MG63 (cell line): Measurements from ENCODE around the gene CCDC40. TPM values are rescaled to one million over a fixed set of nuclear protein-coding genes. Genes with fewer than 3 reads are reported as not detected.
"Not testable (repeated sequence)": the region's sequence is repeated elsewhere in the genome, so short reads cannot be mapped to it uniquely, and the experiment has no call there.

Experiments
- DNase-seq: peaks from one replicate; pipeline ENCODE4 v3.0.0-alpha.2; 2020
- H3K27me3 ChIP-seq: fragments of 250-450 bp; sonication (Bioruptor Pico); 2 replicates; pipeline ENCODE4 v1.5.1; 2020; ENCODE audit warnings: mild to moderate bottlenecking, moderate library complexity
- H3K36me3 ChIP-seq: fragments of 250-450 bp; sonication (Bioruptor Pico); 2 replicates; pipeline ENCODE4 v1.5.1; 2020; ENCODE audit warnings: mild to moderate bottlenecking, moderate library complexity
- H3K4me3 ChIP-seq: fragments of 250-450 bp; sonication (Bioruptor Pico); 2 replicates; pipeline ENCODE4 v1.5.1; 2020; ENCODE audit warnings: mild to moderate bottlenecking, moderate library complexity
- H3K9me3 ChIP-seq: fragments of 250-450 bp; sonication (Bioruptor Pico); 2 replicates; pipeline ENCODE4 v1.5.1; 2020; ENCODE audit warnings: mild to moderate bottlenecking, moderate library complexity
- total RNA-seq: library from RNA; depleted of rRNA; stranded (reverse); fragments of >200 nt; shearing (Covaris generic); gene quantifications from 2 replicates; pipeline ENCODE4 v1.2.3, GENCODE V29; 2014; ENCODE audit warnings: low replicate concordance

Gene CCDC40
- total RNA-seq, 1 experiment from 2014 or later: 9.7 TPM

GRCh38 chr17:80030730-80031410, 5.6 kb upstream of the CCDC40 start:
- H3K4me3 ChIP-seq: no peak overlapping the region
- DNase-seq: no peak
- no peaks in the 10 kb centered on the region for H3K27me3 ChIP-seq
- H3K36me3 ChIP-seq: peaks cover 5% of the 10 kb centered on the region; the same call in 1 of the 2 replicates
- H3K9me3 ChIP-seq: no peaks in the 10 kb centered on the region

DNA sequence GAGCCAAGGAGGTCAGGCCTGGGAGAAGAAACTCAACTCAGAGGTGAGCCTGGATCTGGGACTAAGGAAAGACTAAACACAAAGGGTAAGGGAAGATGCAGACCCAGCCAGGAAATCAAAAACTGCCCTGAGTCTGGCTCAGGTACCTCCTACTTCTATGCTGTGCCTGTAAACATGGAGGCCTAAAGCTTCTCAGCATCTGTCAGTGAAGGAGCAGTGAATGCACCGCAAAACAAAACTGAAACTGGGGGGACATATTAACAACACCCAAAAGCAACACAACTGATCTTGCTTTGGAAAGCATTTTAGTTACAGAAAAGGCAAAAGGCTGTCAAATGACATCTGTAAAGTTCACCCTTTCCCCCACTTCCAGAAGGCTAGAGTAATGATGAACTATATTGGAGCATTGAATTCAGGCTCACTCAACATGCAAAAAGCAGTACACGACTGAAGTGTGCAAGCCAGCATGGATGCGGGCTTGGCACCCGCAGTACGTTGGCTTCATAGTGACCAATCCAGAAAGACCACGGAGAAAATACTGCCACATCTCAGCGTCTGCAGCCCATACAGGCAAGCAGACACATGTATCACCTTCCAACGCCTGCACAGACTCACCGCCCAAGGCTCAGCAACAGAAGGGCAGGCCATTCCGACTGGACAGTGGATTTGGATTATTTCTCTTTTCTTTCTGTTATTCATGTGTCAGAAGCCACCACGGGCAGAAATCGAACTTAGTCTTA, 4.6 kb upstream of the CCDC40 start:
- Histone ChIP-seq H3K36me3 (peaks cover 5% of the 10 kb centered on the region; the same call in 1 of the 2 replicates), H3K27me3 (no peaks in the 10 kb centered on the region), H3K4me3 (no peak overlapping the region), H3K9me3 (no peaks in the 10 kb centered on the region)
- no peak for DNase-seq

- no peak for DNase-seq
- H3K27me3 ChIP-seq: no peaks in the 10 kb centered on the region
These were observed 3.7 kb upstream of the CCDC40 start for GRCh38 chr17:80032614-80033171.

GRCh38 chr17:80033840-80034239, 2.6 kb upstream of the CCDC40 start:
- Histone ChIP-seq H3K36me3 (no peaks in the 10 kb centered on the region), H3K27me3 (no peaks in the 10 kb centered on the region), H3K9me3 (no peaks in the 10 kb centered on the region), H3K4me3 (no peak overlapping the region)
- DNase-seq: no peak

More at GRCh38 chr17:80032614-80033171, 3.7 kb upstream of the CCDC40 start:
- H3K4me3 ChIP-seq: no peak overlapping the region
- no peaks in the 10 kb centered on the region for H3K9me3 ChIP-seq
- peaks cover 3% of the 10 kb centered on the region; the same call in 1 of the 2 replicates for H3K36me3 ChIP-seq

DNA sequence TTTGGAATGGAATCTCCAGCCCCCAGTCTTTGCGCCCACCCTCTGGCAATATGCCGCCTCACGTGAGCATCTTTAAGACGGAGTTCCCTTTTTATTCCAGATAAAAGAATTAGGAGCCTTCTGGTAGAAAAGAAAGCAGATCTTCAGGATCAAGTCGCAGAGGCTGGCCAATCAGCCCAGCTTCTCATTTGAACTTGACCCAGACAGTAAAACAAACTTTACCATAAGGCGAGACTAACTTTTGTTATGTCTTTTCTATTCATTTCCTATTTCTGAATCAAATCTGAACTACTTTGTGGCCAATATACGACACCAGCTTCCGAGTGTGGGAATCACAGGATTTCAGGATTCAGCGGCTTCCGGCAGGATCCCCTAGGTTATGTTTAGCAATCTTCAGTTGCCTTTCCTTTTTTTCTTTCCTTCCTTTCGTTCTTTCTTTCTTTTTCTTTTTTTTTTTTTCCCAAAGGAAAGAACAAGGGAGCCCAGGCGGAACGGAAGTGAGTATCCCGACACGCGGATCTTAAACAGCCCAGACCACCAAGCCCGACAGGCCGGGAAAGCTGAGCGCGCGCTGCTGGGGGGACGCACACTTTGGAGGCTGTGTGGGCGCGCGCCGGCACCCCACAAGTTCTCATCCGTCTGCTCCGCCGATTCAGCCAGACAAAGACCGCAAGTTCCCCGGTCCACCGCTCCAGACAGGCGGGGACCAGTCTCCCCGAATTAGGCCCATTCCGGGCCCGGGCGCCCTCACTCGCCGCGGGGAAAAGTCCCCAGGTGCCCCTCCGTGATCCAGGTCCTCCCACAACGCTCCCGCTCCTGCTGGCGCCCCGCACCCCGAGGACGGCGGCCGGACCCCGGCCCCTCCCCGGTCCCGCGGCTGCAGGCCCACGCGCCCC, 1.4 kb upstream of the CCDC40 start:
- DNase-seq: peak; percentile 33
- no peaks in the 10 kb centered on the region for H3K27me3 ChIP-seq
- H3K36me3 ChIP-seq: no peaks in the 10 kb centered on the region
- H3K9me3 ChIP-seq: no peaks in the 10 kb centered on the region
- peak overlapping the region; percentile 80 for H3K4me3 ChIP-seq

- H3K27me3 ChIP-seq: no peaks in the 10 kb centered on the region
- H3K36me3 ChIP-seq: no peaks in the 10 kb centered on the region
- H3K4me3 ChIP-seq: peak within 1 kb of the TSS; percentile 80
- no peak for DNase-seq
- H3K9me3 ChIP-seq: no peaks in the 10 kb centered on the region
These were observed 830 bp upstream of the CCDC40 start, which contains the start of gene TBC1D16 for GRCh38 chr17:80035687-80035936. Gene TBC1D16 (minus strand): TSS chr17:80035872. CDS start chr17:80013547, 22,325 bp downstream.

DNA sequence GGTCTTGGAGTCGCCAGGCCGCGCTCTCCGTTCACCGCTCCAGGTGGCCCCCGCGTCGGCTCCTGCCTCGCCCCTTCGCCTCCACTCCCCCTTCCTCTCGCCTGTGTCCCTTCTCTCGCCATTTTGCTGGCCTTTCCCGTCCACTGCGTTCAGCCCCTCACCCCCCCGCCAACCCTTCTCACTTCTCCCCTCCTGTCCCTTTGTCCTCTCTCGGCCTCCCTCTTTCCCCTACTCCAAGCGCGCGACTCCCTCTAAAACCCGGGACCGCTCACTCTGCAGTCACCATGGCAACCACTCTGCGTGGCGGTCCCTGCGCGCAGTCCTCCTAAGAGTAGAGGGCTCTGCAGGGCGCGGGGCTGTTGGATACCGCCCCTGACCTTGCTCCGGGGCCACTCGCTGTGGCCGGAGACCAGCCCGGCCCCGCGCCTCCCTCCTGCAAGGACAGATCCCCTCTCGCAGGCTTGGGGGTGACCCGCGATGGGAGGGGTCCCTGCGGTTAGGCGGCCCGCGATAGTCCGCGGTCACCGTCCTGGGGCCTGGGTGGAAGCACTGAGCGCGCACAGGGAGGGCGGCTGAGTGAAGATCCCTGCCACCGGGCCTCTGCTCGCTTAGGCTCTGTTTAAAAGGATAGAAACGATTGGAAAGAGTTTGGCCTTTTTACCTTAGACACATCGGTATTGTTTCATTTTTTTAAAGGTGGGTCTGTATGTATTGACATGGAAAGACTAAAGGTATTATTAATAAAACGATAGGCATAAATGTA, 454 bp downstream of the CCDC40 start:
- H3K4me3 ChIP-seq: peak overlapping the region; percentile 73
- no peaks in the 10 kb centered on the region for H3K36me3 ChIP-seq
- no peaks in the 10 kb centered on the region for H3K9me3 ChIP-seq
- peak; percentile 50 for DNase-seq
- H3K27me3 ChIP-seq: no peaks in the 10 kb centered on the region

DNA sequence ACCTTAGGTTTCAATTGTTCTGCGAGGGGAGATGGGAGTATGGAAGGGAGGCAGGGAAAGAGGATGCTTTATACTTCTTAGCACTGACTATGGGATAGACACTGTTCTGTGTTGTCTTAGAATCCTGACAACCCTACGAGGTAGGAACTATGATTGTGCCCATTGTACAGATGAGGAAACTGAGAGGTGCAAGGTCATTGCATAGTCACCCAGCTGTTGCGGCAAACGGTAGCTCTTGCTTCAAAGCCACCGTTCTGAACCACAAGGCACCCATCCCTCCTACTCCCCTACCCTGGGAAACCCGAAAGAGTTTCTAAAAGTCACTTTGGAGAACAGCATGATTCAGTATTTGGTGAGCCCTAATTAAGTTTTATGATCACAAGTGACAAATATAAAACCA, 7.5 kb downstream of the CCDC40 start:
- no peak overlapping the region for H3K4me3 ChIP-seq
- no peaks in the 10 kb centered on the region for H3K27me3 ChIP-seq
- DNase-seq: no peak
- no peaks in the 10 kb centered on the region for H3K9me3 ChIP-seq
- no peaks in the 10 kb centered on the region; the same call in 1 of the 2 replicates for H3K36me3 ChIP-seq

DNA sequence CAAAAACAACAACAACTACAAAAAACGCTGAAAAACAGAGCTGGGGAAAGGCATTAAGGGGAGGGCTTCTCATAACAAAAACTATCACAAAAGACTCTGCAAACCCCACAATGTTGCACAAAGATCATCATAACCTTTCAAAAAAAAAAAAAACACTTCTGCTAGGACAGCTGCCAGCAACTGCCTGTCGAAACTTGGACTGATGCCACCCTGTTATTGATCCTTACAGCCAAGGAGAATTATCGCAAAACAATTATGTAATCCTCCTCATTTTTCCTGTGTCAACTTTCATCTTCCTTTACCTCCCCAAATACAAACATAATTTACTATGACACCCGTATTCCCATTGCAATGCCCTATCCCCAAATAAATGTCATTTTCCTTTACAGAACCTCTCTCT, 9.3 kb downstream of the CCDC40 start:
- H3K4me3 ChIP-seq: no peak overlapping the region
- H3K36me3 ChIP-seq: no peaks in the 10 kb centered on the region; the same call in 1 of the 2 replicates
- no peaks in the 10 kb centered on the region for H3K9me3 ChIP-seq
- H3K27me3 ChIP-seq: no peaks in the 10 kb centered on the region
- DNase-seq: no peak

DNA sequence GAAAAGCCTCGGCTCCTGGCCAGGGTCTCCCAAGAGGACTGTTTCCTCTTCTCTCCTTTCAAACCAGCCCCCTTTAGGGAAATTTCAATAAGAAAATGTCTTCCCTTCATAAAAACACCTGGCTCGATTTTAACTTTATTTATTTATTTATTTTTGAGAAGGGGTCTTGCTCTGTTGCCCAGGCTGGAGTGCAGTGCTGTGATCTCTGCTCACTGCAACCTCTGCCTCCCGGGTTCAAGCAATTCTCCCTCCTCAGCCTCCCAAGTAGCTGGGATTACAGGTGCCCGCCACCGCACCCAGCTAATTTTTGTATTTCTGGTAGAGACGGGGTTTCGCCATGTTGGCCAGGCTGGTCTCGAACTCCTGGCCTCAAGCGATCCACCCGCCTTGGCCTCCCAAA, 10.3 kb downstream of the CCDC40 start:
- not testable (repeated sequence) for H3K36me3 ChIP-seq, H3K4me3 ChIP-seq, H3K9me3 ChIP-seq, H3K27me3 ChIP-seq, DNase-seq

DNA sequence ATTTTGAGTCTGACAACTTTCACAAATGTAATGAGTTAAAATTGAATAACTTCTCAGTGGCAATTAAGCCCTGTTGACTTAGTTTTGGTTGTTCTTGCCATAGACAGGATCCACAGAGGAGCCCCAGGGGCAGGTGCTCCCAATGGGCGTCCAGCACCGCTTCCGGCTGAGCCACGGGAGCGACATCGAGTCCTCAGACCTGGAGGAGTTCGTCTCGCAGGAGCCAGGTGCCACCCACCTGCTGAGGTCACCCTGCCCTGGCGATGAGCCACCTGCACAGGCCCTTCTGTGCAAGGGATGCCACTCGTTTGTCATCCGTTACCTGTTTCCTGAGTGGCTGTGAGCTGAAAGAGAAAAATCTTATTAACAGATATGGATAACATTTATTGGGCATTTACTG, 10.7 kb downstream of the CCDC40 start:
- H3K9me3 ChIP-seq: no peaks in the 10 kb centered on the region
- no peaks in the 10 kb centered on the region; the same call in 1 of the 2 replicates for H3K36me3 ChIP-seq
- no peaks in the 10 kb centered on the region for H3K27me3 ChIP-seq
- no peak overlapping the region for H3K4me3 ChIP-seq
- no peak for DNase-seq

DNA sequence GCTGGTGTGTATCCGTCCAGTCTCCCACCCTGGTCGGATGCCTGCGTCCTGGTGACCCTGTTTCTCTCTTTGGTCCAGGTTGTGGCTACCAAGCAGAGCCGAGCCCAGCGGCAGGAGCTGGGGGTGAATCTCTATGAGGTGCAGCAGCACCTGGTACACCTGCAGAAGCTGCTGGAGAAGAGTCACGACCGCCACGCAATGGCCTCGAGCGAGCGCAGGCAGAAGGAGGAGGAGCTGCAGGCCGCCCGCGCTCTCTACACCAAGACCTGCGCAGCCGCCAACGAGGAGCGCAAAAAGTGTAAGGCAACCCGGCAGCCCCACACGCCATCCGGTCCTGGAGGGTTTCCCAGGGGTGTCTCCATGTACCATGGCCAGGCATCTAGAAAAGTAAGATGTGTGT, 13.5 kb downstream of the CCDC40 start:
- no peaks in the 10 kb centered on the region for H3K36me3 ChIP-seq
- no peaks in the 10 kb centered on the region for H3K9me3 ChIP-seq
- no peak overlapping the region for H3K4me3 ChIP-seq
- DNase-seq: no peak
- H3K27me3 ChIP-seq: no peaks in the 10 kb centered on the region

- H3K9me3 ChIP-seq: no peaks in the 10 kb centered on the region
- no peak for DNase-seq
- no peaks in the 10 kb centered on the region for H3K27me3 ChIP-seq
- no peaks in the 10 kb centered on the region for H3K36me3 ChIP-seq
- no peak overlapping the region for H3K4me3 ChIP-seq
These were observed 14.3 kb downstream of the CCDC40 start for GRCh38 chr17:80050706-80051105.

GRCh38 chr17:80051681-80052080, 15.2 kb downstream of the CCDC40 start:
- no peaks in the 10 kb centered on the region for H3K36me3 ChIP-seq
- no peak for DNase-seq
- H3K9me3 ChIP-seq: no peaks in the 10 kb centered on the region
- no peaks in the 10 kb centered on the region for H3K27me3 ChIP-seq
- no peak overlapping the region for H3K4me3 ChIP-seq

DNA sequence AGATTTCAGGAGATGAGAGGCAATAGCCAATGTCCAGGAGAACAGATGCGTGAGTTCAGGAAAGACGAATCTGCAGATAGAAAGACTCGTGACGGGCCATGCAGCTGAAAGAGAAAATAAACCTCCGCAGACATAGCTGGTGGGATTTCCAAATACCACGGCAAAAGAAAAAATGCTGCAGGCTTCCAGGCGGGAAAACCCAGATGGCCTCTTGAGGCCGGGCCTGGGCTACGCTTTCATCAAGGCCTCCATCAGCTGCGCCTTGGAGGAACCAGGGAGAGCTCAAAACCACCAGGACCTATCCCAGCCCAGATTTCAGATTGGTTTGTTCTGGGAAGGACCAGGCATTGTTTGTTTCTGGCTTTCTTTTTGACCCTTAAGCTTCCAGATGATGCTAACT, 16.7 kb downstream of the CCDC40 start:
- DNase-seq: no peak
- Histone ChIP-seq H3K27me3 (no peaks in the 10 kb centered on the region), H3K9me3 (no peaks in the 10 kb centered on the region), H3K36me3 (no peaks in the 10 kb centered on the region), H3K4me3 (no peak overlapping the region)

GRCh38 chr17:80055597-80055996, 19.2 kb downstream of the CCDC40 start:
- H3K9me3 ChIP-seq: no peaks in the 10 kb centered on the region
- H3K4me3 ChIP-seq: no peak overlapping the region
- H3K36me3 ChIP-seq: no peaks in the 10 kb centered on the region

More at GRCh38 chr17:80055597-80055996, 19.2 kb downstream of the CCDC40 start:
- no peaks in the 10 kb centered on the region for H3K27me3 ChIP-seq
- no peak for DNase-seq
